Subcutaneous abdominal adipose tissue (tissue), 5 donors: ENCODE data around the gene MRPL51.
"Not testable (repeated sequence)": the region's sequence is repeated elsewhere in the genome, so short reads cannot be mapped to it uniquely, and the experiment has no call there.

Experiments
- H3K27ac ChIP-seq: one replicate; pipeline ENCODE4 v1.7.0; 2013; ENCODE audit warnings: low read depth, mild to moderate bottlenecking, inconsistent platforms, low read length, moderate library complexity
- H3K27me3 ChIP-seq, 5 donors: one replicate each; pipeline ENCODE4 v1.7.0; 2013; ENCODE audit warnings: low read length in 5 of 5, inconsistent platforms in 1 of 5; ENCODE audit not compliant: control insufficient read depth in 5 of 5, insufficient read depth in 4 of 5
- H3K36me3 ChIP-seq, 5 donors: one replicate each; pipeline ENCODE4 v1.7.0; 2013; ENCODE audit warnings: low read length in 5 of 5; ENCODE audit not compliant: control insufficient read depth in 5 of 5, insufficient read depth in 5 of 5
- H3K4me1 ChIP-seq, 5 donors: one replicate each; pipeline ENCODE4 v1.7.0; 2013; ENCODE audit warnings: low read length in 5 of 5, mild to moderate bottlenecking in 3 of 5, moderate library complexity in 1 of 5; ENCODE audit not compliant: control insufficient read depth in 5 of 5, insufficient read depth in 5 of 5
- H3K4me3 ChIP-seq, 5 donors: one replicate each; pipeline ENCODE4 v1.7.0; 2013; ENCODE audit warnings: low read length in 5 of 5, low read depth in 1 of 5
- H3K9ac ChIP-seq, 5 donors: one replicate each; pipeline ENCODE4 v1.7.0; 2013; ENCODE audit warnings: low read length in 5 of 5, mild to moderate bottlenecking in 4 of 5, moderate library complexity in 3 of 5
- H3K9me3 ChIP-seq, 5 donors: one replicate each; pipeline ENCODE4 v1.7.0; 2013; ENCODE audit warnings: low read length in 5 of 5; ENCODE audit not compliant: control insufficient read depth in 5 of 5
- donor health status: healthy.
- donor health status: healthy.
- donor health status: healthy.
- donor health status: healthy.
- donor health status: healthy.

Gene MRPL51

GRCh38 chr12:6490673-6491072 is 2.4 kb downstream of the MRPL51 start:
- not testable (repeated sequence) for H3K9me3 ChIP-seq, H3K27ac ChIP-seq, H3K36me3 ChIP-seq, H3K4me3 ChIP-seq, H3K9ac ChIP-seq, H3K27me3 ChIP-seq
- H3K4me1 ChIP-seq = peaks cover 0 to 26% (median 23%) of the 10 kb centered on the region in 5 donors

GRCh38 chr12:6489449-6489848 is 3.6 kb downstream of the MRPL51 start:
- H3K36me3 ChIP-seq = peaks cover 0 to 5% (median 2%) of the 10 kb centered on the region in 5 donors
- H3K9me3 ChIP-seq = no peaks in the 10 kb centered on the region
- H3K4me1 ChIP-seq = peaks cover 0 to 17% (median 15%) of the 10 kb centered on the region in 5 donors
- H3K4me3 ChIP-seq = no peak overlapping the region
- H3K27ac ChIP-seq = no peak overlapping the region
- H3K27me3 ChIP-seq = peaks cover 0 to 4% (median 0%) of the 10 kb centered on the region in 5 donors
- H3K9ac ChIP-seq = no peak overlapping the region

GRCh38 chr12:6488240-6488639 is 4.8 kb downstream of the MRPL51 start:
- no peak overlapping the region for H3K9ac ChIP-seq
- H3K4me1 ChIP-seq = peaks cover 0 to 10% (median 9%) of the 10 kb centered on the region in 5 donors
- H3K27me3 ChIP-seq = peaks cover 0 to 4% (median 0%) of the 10 kb centered on the region in 5 donors
- H3K4me3 ChIP-seq = no peak overlapping the region
- H3K27ac ChIP-seq = no peak overlapping the region
- peaks cover 0 to 5% (median 2%) of the 10 kb centered on the region in 5 donors for H3K36me3 ChIP-seq
- H3K9me3 ChIP-seq = no peaks in the 10 kb centered on the region

GRCh38 chr12:6478416-6478815 is 14.6 kb downstream of the MRPL51 start:
- Histone ChIP-seq H3K27ac (no peak overlapping the region), H3K9ac (no peak overlapping the region), H3K4me3 (no peak overlapping the region), H3K4me1 (no peaks in the 10 kb centered on the region), H3K36me3 (no peaks in the 10 kb centered on the region), H3K27me3 (peaks cover 0 to 9% (median 3%) of the 10 kb centered on the region in 5 donors), H3K9me3 (no peaks in the 10 kb centered on the region)

GRCh38 chr12:6477601-6478377 is 15.3 kb downstream of the MRPL51 start:
- H3K27me3 ChIP-seq = not testable (repeated sequence)

GRCh38 chr12:6476489-6476888 is 16.6 kb downstream of the MRPL51 start:
- Histone ChIP-seq H3K4me3 (no peak overlapping the region), H3K27me3 (peaks cover 0 to 9% (median 3%) of the 10 kb centered on the region in 5 donors), H3K9ac (no peak overlapping the region), H3K36me3 (no peaks in the 10 kb centered on the region), H3K4me1 (no peaks in the 10 kb centered on the region), H3K27ac (no peak overlapping the region), H3K9me3 (no peaks in the 10 kb centered on the region)

More at GRCh38 chr12:6477601-6478377, 15.3 kb downstream of the MRPL51 start:
- not testable (repeated sequence) for H3K27ac ChIP-seq, H3K4me1 ChIP-seq, H3K9ac ChIP-seq, H3K4me3 ChIP-seq, H3K9me3 ChIP-seq, H3K36me3 ChIP-seq

GRCh38 chr12:6475233-6475975 is 17.7 kb downstream of the MRPL51 start:
- not testable (repeated sequence) for H3K4me1 ChIP-seq, H3K9ac ChIP-seq, H3K9me3 ChIP-seq, H3K4me3 ChIP-seq, H3K36me3 ChIP-seq, H3K27me3 ChIP-seq, H3K27ac ChIP-seq

GRCh38 chr12:6472491-6472890 is 20.6 kb downstream of the MRPL51 start:
- Histone ChIP-seq H3K4me3 (no peak overlapping the region), H3K27ac (no peak overlapping the region), H3K9ac (no peak overlapping the region), H3K9me3 (no peaks in the 10 kb centered on the region), H3K27me3 (no peaks in the 10 kb centered on the region), H3K4me1 (peaks cover 4 to 23% (median 19%) of the 10 kb centered on the region in 5 donors), H3K36me3 (no peaks in the 10 kb centered on the region)

GRCh38 chr12:6471989-6472360 is 21.1 kb downstream of the MRPL51 start:
- Histone ChIP-seq H3K27ac (no peak overlapping the region), H3K4me3 (no peak overlapping the region), H3K9ac (no peak overlapping the region), H3K4me1 (peaks cover 4 to 23% (median 19%) of the 10 kb centered on the region in 5 donors), H3K9me3 (no peaks in the 10 kb centered on the region), H3K27me3 (no peaks in the 10 kb centered on the region), H3K36me3 (no peaks in the 10 kb centered on the region)
